Stimulated activated CD8-positive, alpha-beta memory T cell treated with anti-CD3 and anti-CD28 coated beads, Interleukin-15, amount 100 ng/mL, for 4 hours (primary cell): ENCODE measurements around the gene C7orf57.

Experiments
- DNase-seq, 2 donors: peaks; one replicate each; pipeline ENCODE4 v3.0.0-alpha.2; 2020; ENCODE audit warnings: low read depth in 2 of 2

Gene C7orf57

GRCh38 chr7:48109848-48110663, 74.7 kb downstream of the C7orf57 start:
- peak; percentile 64 to 83 for DNase-seq

DNA sequence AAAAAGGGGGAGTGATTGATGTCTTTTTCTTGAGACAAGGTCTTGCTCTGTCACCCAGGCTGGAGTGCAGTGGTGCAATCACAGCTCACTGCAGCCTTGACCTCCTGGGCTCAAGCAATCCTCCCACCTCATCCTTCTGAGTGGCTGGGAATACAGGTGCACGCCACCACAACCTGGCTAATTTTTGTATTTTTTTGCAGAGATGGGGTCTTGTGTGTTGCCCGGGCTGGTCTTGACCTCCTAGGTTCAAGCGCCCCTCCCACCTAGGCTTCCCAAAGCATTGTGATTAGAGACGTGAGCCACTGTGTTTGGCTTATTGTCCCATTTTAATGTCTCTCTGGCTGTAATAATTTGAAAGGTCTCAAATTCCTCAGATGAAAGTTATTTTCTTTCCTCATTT, 75.5 kb downstream of the C7orf57 start:
- DNase-seq = no peak
